K562 (cell line): ENCODE measurements around the gene NOL12. TPM values are rescaled to one million over a fixed set of nuclear protein-coding genes. Genes with fewer than 3 reads are reported as not detected.

Experiments used
- CTCFL ChIP-seq: IDR thresholded peaks from 2 replicates; pipeline ENCODE4 v1.6.1; 2011; ENCODE audit warnings: borderline replicate concordance, low read depth, mild to moderate bottlenecking, moderate library complexity, low read length; ENCODE audit not compliant: insufficient read depth, poor library complexity, severe bottlenecking
- DMBX1 ChIP-seq: fragments of 250-450 bp; sonication (Bioruptor Pico); IDR thresholded peaks from 2 replicates; pipeline ENCODE4 v1.8.0; 2022; ENCODE audit warnings: inconsistent platforms, mild to moderate bottlenecking, moderate library complexity, borderline replicate concordance
- polyA plus RNA-seq, 8 experiments: library from polyadenylated mRNA; depleted of rRNA in 4 of 8; stranded (reverse) in 5 of 8; unstranded in 3 of 8; fragments of >200 nt; fragmentation: Nextera tagmentation in 2 of 8; fragmentation: Illumina TruSeq in 1 of 8; extraction: Ambion mirVana in 2 of 8; extraction: Trizol in 1 of 8; gene quantifications; 2 replicates each; pipeline versions ENCODE4 v1.2.1 to v1.2.3, GENCODE V29; 2011 to 2014; ENCODE audit warnings: inconsistent platforms in 1 of 8, missing spikeins in 1 of 8
- total RNA-seq, 7 experiments: library from RNA; depleted of rRNA in 6 of 7; stranded (reverse); fragments of >200 nt in 6 of 7; fragmentation: Illumina TruSeq in 2 of 7; extraction: Trizol in 2 of 7; gene quantifications; 2 replicates each; pipeline versions ENCODE4 v1.2.1 to v1.2.3, GENCODE V29; 2011 to 2021; ENCODE audit warnings: low replicate concordance in 1 of 7
- TF ChIP-seq, protein P1 (sequence below): fragments of 450-650 bp; IDR thresholded peaks from 2 replicates; pipeline ENCODE4 v1.6.1; 2016; ENCODE audit warnings: borderline replicate concordance

The NOL12 gene
- total and polyA plus RNA-seq, 9 of the 15 experiments (the other 6 are each of a cell fraction or from before 2014, with no cell fraction given) = 2.8 to 40.9 (median 28.5) TPM

GRCh38 chr22:37731804-37732471 is 45.8 kb downstream of the NOL12 start (continued):
- TF ChIP-seq, protein P1, sequence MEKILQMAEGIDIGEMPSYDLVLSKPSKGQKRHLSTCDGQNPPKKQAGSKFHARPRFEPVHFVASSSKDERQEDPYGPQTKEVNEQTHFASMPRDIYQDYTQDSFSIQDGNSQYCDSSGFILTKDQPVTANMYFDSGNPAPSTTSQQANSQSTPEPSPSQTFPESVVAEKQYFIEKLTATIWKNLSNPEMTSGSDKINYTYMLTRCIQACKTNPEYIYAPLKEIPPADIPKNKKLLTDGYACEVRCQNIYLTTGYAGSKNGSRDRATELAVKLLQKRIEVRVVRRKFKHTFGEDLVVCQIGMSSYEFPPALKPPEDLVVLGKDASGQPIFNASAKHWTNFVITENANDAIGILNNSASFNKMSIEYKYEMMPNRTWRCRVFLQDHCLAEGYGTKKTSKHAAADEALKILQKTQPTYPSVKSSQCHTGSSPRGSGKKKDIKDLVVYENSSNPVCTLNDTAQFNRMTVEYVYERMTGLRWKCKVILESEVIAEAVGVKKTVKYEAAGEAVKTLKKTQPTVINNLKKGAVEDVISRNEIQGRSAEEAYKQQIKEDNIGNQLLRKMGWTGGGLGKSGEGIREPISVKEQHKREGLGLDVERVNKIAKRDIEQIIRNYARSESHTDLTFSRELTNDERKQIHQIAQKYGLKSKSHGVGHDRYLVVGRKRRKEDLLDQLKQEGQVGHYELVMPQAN = no peak
- TF ChIP-seq DMBX1 (no peak), CTCFL (peak; percentile 16)
